HG03558 (cell line): ENCODE results near the gene COPB1.
A peak's percentile ranks its signal among the peaks of the same experiment; 100 is the strongest.
"Not testable (repeated sequence)": the region's sequence is repeated elsewhere in the genome, so short reads cannot be mapped to it uniquely, and the experiment has no call there.

Source experiments
- ATAC-seq: cut with Tn5 transposase; IDR thresholded peaks from one replicate; pipeline ENCODE4 v1.9.1; 2021; ENCODE audit warnings: moderate number of reproducible peaks; ENCODE audit not compliant: unreplicated experiment; ENCODE audit errors: extremely low read depth

The COPB1 gene, protein sequence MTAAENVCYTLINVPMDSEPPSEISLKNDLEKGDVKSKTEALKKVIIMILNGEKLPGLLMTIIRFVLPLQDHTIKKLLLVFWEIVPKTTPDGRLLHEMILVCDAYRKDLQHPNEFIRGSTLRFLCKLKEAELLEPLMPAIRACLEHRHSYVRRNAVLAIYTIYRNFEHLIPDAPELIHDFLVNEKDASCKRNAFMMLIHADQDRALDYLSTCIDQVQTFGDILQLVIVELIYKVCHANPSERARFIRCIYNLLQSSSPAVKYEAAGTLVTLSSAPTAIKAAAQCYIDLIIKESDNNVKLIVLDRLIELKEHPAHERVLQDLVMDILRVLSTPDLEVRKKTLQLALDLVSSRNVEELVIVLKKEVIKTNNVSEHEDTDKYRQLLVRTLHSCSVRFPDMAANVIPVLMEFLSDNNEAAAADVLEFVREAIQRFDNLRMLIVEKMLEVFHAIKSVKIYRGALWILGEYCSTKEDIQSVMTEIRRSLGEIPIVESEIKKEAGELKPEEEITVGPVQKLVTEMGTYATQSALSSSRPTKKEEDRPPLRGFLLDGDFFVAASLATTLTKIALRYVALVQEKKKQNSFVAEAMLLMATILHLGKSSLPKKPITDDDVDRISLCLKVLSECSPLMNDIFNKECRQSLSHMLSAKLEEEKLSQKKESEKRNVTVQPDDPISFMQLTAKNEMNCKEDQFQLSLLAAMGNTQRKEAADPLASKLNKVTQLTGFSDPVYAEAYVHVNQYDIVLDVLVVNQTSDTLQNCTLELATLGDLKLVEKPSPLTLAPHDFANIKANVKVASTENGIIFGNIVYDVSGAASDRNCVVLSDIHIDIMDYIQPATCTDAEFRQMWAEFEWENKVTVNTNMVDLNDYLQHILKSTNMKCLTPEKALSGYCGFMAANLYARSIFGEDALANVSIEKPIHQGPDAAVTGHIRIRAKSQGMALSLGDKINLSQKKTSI

DNA sequence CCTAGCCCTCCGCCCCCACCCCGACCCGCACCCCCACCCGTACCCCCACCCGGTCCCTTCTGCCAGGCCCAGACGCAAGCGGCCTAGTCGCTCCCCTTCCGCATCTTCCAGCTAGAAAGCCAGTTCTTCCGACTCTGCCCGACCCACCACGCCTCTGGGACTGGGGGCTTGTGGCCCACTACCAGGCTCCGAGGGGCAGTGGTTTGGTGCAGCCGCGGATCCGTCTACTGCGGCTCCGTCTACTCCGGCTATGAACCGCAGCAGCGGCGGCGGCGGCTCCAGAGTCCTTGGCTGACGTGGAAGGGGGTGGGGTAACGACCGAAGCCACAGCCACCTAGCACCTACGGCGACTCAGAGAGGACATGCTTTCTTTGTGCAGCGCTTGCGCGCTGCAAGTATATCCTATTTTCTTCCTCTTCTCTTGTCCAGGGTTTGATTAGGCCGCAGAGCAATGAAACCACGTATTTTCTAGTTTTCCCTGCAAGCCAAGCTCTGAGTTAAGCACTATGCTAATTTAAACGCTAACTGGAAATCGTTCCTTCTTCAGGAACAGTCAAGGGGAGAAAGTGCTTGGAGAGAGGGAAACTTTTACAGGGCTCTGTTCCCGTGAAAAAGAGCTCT, at the start of gene COPB1:
TSS of gene COPB1 (minus strand) at position 252 of the 621 bp plus-strand sequence. CDS start 883 bp downstream, outside the sequence.
- peak; percentile 88 for ATAC-seq

GRCh38 chr11:14547440-14547839, 47.8 kb upstream of the COPB1 start:
- no peak for ATAC-seq

GRCh38 chr11:14546672-14547071, 47.1 kb upstream of the COPB1 start:
- ATAC-seq: no peak

GRCh38 chr11:14544611-14545010, 45.0 kb upstream of the COPB1 start:
- peak; percentile 89 for ATAC-seq

GRCh38 chr11:14543260-14543659, 43.6 kb upstream of the COPB1 start:
- no peak for ATAC-seq

DNA sequence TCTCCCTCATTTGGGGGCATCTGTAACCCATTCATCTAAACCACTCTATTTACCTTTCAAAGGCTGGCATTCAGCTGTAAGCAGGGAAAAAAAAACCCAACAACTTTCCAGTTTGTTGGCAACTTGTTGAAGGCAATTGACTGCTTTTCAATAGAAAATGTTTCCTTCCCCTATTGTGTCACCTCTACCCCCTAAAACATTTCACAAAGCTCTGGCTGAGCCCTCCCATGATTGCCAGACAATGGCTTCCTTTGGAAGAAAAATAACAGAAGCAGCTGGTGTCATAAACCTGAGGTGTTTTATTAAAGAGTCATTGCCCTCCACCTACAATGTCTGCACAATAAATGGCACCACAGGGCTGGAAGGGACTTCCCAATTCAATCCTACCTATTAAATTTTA, 42.7 kb upstream of the COPB1 start:
- ATAC-seq: no peak

DNA sequence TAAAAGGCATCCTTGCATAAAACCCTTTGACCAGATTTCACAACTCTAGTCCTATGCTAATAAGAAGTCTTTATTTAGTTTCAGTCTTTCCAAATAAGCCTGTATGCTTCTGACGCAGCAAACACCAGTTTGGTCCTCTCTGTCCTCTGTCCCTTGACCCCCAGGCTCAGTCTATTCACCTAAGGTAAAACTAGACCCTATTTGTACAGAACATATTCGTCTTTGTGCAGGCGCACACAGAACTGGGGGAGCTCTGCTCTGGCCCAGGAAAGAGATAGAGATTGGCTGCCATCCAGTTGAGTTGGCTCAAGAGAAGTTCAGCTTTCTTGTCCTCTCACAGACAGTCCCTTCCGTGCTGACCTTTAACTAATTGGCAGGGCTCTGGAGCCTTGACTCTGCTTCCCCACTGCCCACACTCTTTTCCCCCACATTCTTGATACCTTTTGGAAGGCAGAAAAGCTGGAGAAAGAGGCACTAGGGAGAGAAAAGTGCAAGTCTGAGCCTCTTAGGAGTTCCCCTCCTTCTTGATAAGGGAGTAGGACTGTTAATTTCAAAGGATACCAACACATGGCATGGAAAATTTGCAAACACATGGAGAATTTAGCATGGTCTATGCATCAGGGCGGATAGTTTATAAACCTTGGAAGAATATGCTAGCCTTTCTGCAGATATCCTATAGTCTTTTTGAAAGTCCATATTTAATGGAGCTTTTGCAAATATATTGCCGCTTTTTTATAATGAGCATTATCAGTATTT, 41.8 kb upstream of the COPB1 start:
- no peak for ATAC-seq

- ATAC-seq: no peak
Measured at GRCh38 chr11:14539982-14540421, 40.4 kb upstream of the COPB1 start.

- no peak for ATAC-seq
Measured at GRCh38 chr11:14538926-14539554, 39.4 kb upstream of the COPB1 start.

DNA sequence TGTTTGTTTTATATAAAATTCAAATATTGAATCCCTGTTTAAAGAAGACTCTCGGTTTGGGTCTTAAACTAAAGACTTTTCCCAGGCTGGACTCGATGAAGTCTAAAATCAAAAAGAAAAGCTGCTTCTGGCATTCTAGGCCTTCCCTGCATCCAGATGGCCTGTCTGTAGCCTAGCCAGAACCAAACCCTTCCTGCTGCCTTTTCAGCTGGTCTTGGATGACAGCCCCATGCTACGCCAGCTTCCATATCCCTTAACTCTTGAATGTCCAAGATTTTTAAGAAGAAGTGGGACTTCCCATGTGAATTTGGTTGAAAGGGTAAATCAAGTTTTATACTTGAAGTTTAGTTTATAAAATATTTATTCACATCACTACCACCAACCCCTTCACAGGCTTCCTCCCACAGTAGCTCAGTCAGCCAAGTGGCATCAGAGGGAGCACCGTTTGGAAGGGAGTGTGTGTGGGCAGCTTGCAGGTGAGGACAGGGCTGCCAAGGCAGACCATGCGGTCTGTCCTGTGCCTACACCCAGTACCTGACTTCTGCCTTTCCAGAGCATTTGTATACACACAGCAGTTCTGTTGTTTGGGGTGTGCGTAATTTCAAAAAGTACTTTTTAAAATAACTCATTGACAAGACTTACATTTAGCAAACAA, 38.8 kb upstream of the COPB1 start:
- ATAC-seq: no peak

- peak; percentile 52 for ATAC-seq
Measured at GRCh38 chr11:14537134-14537599, 37.6 kb upstream of the COPB1 start.

GRCh38 chr11:14535166-14535565, 35.6 kb upstream of the COPB1 start:
- ATAC-seq: not testable (repeated sequence)

DNA sequence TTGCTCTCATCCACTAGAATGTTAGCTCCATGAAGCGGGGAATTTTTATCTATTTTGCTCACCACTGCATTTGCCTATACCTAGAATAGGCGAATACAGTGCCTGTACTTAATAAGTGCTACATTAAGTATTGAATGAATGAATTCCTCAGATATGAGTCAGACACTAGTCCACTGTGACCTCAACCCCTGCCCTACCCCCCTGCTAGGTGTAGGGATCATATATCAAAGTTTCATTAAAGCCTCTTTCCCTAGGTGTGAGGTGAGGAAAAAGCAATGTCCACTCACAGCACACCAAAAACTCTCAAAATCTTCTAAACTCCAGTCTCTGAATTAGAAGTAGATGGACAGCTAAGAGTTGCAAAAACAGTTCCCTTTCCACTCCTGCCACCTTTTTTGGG, 30.3 kb upstream of the COPB1 start:
- ATAC-seq: no peak

GRCh38 chr11:14529321-14529720, 29.7 kb upstream of the COPB1 start:
- ATAC-seq: no peak

DNA sequence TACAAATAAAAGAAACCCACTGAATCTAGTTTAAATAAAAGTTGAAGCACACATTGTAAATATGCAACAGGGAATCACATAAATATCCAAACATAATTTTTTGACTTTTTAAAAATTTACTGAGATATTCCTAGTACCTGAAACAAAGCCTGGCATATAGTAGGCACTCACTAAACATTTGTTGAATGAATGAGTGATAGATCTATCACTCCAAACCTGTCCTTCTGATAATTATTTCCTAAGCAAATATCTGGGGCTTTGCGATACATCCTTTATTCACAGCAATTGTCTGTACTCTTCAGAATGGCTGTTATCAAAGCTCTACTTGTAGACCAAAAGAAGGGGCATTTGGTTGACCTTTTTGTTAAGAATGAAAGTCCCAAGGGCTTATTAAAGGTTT, 23.2 kb upstream of the COPB1 start:
- ATAC-seq: no peak

- no peak for ATAC-seq
Measured at GRCh38 chr11:14522245-14522644, 22.6 kb upstream of the COPB1 start.

- ATAC-seq: no peak
Measured at GRCh38 chr11:14520747-14521151, 21.1 kb upstream of the COPB1 start.

DNA sequence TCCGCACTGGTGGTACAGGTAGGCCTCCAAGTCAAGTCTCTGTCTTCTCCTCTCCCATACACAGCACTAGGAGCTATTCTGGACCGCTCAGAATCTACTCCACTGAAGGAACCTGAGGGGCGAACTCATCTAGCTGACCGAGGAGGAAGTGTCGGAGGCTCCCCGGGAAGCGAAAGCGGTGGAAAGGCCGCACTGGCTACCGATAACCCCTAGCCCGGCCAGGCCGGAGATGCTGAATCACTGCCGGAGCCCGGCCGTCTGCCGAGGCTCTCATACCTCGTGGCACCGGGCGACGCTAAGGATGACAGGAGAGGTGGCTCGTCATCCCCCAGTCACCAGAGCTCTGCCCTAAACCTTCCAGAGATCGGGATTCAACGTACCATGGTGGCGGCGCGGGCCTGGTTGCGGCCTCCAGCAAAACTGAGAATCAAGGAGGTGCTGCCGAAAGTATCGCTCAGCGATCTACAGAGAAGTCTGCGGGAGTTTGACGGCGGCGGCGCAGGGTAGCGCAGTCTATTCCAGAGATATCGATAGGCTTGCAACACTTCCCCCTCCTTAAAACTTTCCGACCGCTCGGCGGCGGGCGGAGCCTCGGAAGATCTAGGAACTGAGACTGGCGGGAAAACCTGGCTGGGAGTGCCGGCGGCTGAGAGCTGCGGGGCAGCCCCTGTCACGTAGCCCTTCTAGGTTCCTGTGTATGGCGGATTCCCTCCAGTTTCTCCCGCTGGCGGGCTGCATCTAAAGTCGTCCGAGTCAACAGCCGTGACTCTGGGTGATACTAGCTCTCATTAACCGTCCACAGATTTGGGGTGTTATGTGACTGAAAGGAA, 20.5 kb upstream of the COPB1 start, which contains the start of gene PSMA1:
TSS of gene PSMA1 (minus strand) at position 470 of the 830 bp plus-strand sequence. CDS start at position 383, 87 bp downstream.
- peak; percentile 78 for ATAC-seq
